D721Med (cell line): ENCODE results near the gene NAA35.
A peak's percentile ranks its signal among the peaks of the same experiment; 100 is the strongest.

Experiments used
- DNase-seq: peaks from one replicate; pipeline ENCODE4 v3.0.0; 2011; ENCODE audit warnings: low spot score; ENCODE audit not compliant: insufficient read length
- FAIRE-seq: peaks from 2 replicates; lab custom pipeline; 2011; peaks lifted over from hg19 to GRCh38; lab: Jason Lieb, UNC
- CTCF ChIP-seq: IDR thresholded peaks from 2 replicates; pipeline ENCODE4 v1.5.1; 2012; ENCODE audit warnings: mild to moderate bottlenecking, control low read depth; ENCODE audit not compliant: insufficient read depth; ENCODE audit errors: missing control alignments

Gene NAA35

GRCh38 chr9:86022687-86023266 is 81.8 kb downstream of the NAA35 start:
- TF ChIP-seq CTCF, result no peak
- DNase-seq, result no peak
- no peak for FAIRE-seq

- no peak for FAIRE-seq
- no peak for TF ChIP-seq CTCF
- no peak for DNase-seq
These were observed 86.8 kb downstream of the NAA35 start for GRCh38 chr9:86027767-86028166.

GRCh38 chr9:86034863-86035734 is 94.2 kb downstream of the NAA35 start:
- DNase-seq, result peak; percentile 75

GRCh38 chr9:86035827-86036440 is 95.0 kb downstream of the NAA35 start:
- TF ChIP-seq CTCF, result no peak
- FAIRE-seq (no peak), DNase-seq (no peak)

More at GRCh38 chr9:86034863-86035734, 94.2 kb downstream of the NAA35 start:
- no peak for FAIRE-seq
- TF ChIP-seq CTCF, result peak; percentile 70

- TF ChIP-seq CTCF, result no peak
- DNase-seq (no peak), FAIRE-seq (no peak)
These were observed 95.6 kb downstream of the NAA35 start for GRCh38 chr9:86036555-86036954.

GRCh38 chr9:86039991-86040860 is 99.3 kb downstream of the NAA35 start:
- no peak for FAIRE-seq
- no peak for DNase-seq
- no peak for TF ChIP-seq CTCF
